ENCODE data around the gene RARS1.

RARS1 gene

GRCh38 chr5:168486136-168486879, at the start of gene RARS1:
TSS of gene RARS1 (plus strand) at chr5:168486471. CDS start at chr5:168486499, 28 bp downstream.
- DNase-seq: peak; percentile 93

DNA sequence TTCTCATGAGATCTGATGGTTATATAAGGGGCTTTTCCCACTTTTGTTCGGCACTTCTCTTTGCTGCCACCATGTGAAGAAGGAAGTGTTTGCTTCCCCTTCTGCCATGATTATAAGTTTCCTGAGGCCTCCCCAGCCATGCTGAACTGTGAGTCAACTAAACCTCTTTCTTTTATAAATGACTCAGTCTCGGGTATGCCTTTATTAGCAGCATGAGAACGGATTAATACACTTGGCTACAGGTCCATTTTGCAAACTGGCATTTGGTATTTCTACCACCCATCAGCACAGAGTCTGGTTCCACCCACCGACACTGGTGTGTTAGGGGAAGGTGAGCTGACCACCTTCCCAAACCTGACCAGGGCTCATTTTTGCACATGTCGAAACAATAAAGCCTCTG, 47.9 kb upstream of the RARS1 start:
- no peak for DNase-seq

GRCh38 chr5:168443533-168443932, 42.7 kb upstream of the RARS1 start:
- DNase-seq: no peak

DNA sequence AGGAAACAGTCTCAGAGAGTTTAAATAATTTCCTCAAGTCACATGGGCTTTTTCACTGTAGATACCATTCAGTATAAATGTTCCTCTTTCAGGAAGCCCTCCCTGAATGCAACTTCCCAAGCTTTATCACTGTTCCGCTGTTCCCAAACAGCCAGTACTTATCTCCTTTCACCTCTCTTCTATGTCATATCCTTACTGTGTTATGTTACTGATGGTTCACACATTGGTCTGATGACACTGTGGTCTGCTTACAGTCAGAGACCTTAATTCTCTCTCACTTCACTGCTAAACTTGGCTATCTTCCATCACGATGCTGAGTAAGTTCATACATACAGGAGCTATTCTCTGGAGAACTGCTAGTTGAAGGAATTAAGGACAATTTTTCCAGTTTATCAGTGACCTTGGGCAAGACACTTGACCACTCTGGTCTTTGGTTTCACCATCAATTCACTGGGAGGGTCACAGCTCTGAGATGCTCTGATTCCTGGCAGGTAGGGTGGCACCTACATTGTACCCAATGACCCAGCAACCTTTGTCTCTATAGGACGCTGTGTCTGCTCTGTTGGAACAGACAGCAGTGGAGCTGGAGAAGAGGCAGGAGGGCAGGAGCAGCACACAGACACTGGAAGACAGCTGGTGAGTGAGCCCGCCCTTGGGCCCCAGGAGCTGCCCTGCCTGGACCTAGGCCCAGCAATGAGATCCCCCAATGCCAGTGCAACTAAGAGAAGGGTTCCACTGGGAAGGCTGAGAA, 42.1 kb upstream of the RARS1 start:
- no peak for DNase-seq

- no peak for DNase-seq
Measured at GRCh38 chr5:168446983-168447619, 39.2 kb upstream of the RARS1 start.

- no peak for DNase-seq
Measured at GRCh38 chr5:168447808-168448207, 38.5 kb upstream of the RARS1 start.

GRCh38 chr5:168449166-168449565, 37.1 kb upstream of the RARS1 start:
- DNase-seq: no peak

- DNase-seq: no peak
Measured at GRCh38 chr5:168451565-168451964, 34.7 kb upstream of the RARS1 start.

- DNase-seq: no peak
Measured at GRCh38 chr5:168455201-168455600, 31.1 kb upstream of the RARS1 start.

DNA sequence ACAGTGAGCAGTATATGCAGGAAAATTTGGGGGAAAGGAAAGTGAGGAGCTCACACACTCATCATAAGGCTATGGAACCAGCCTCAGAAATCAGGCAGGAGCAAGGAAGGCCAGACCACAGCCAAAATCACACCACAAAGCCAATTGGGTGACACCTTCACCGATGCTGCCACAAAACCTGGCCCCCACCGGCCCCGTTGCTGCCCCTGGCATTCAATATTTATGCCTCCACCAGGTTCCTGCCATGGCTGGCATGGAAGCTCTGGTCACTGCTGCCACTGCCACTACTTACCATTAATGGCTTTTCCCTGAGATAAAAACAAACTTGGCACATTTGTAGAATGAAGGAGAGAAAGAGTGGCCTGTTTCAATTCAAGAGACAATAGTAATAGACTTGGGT, 28.7 kb upstream of the RARS1 start:
- no peak for DNase-seq

- DNase-seq: no peak
Measured at GRCh38 chr5:168460606-168461005, 25.7 kb upstream of the RARS1 start.

GRCh38 chr5:168463081-168463480, 23.2 kb upstream of the RARS1 start:
- DNase-seq: no peak

DNA sequence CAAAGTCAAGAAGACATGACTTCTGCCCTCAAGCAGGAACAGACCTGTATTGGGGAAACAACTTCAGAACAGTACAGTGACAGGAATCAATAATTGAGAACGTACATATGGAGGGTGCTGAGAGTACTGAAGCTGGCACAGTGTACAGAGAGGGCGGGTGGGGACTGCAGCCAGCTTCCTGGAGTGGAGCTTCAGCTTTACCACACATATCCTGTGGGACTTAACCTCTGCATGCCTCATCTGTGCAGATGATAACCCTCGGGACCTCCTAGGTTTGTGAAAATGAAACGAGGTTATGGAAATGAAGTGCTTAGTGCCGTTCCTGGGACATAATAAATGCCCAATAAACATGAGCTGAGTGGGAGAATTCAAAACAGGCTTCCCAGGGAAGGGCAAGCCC, 22.1 kb upstream of the RARS1 start:
- no peak for DNase-seq

DNA sequence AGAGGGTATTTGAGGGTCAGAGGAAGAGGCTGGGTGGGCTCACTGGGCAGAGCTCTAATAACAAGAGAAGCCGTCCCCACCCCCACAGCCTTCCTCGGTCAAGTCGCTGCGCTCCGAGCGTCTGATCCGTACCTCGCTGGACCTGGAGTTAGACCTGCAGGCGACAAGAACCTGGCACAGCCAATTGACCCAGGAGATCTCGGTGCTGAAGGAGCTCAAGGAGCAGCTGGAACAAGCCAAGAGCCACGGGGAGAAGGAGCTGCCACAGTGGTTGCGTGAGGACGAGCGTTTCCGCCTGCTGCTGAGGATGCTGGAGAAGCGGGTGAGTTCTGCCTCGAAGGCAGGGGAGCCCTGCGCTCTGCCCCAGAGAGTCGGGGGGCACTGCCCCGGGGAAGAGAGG, 21.6 kb upstream of the RARS1 start:
- no peak for DNase-seq

GRCh38 chr5:168467755-168468330, 18.4 kb upstream of the RARS1 start:
- DNase-seq: peak; percentile 66

GRCh38 chr5:168468836-168469235, 17.4 kb upstream of the RARS1 start:
- DNase-seq: no peak

DNA sequence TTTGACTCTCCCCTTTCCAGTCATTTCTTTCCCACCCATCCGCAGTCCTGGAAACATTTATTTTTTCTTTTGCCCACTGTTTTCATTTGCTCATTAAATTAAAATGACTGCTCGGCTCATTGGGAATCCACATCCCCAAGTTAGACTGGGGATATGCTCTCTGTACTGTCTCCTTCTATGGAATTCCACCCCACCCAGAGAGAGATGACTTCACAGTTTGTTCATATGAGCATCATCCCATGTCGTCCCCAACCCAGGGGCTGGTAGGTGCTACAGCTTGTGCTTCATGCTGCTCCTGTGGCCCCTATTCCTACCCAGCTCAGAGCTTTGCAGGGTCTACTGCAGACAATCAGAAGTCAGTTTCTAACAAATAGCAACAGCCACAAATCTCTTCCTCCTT, 16.5 kb upstream of the RARS1 start:
- DNase-seq: no peak

DNA sequence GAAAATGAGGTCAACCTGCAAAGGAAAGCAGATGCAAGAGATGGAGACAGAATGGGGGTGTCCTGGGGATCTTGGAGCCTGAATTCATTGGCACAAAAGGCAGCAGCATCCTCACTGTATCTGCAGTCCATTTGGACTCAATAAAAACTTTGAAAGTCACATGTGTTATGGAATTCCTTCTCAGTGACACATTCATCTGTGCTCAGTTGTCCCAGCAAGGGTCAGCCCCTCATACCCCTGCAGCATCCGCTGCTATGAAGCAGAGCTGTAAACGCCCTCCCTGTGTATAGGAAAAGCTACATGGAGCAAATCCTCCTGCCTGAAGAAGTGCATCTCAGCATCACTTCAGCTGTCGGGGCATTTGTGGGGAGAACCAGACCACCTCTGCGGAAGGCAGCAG, 14.5 kb upstream of the RARS1 start:
- DNase-seq: no peak

DNA sequence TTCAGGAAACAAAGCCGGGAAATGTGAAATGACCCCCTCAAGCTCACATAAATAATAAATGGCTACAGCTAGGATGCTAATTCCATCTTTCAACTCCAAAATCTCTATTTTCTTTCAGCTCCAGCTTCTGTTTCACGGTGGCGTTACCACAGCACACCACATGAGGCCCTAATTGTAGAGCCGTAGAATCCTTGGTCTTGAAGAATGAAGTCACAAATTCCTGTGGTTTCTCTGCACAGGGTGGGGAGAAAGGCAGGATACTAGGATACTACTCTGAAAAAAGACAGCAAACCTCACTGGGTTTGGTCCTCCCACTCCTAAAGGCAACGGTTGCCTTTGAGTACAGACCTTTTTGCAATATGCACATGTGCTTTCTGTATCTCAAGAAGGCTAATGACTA, 13.9 kb upstream of the RARS1 start:
- DNase-seq: no peak

GRCh38 chr5:168474319-168474718, 12.0 kb upstream of the RARS1 start:
- no peak for DNase-seq

- DNase-seq: no peak
Measured at GRCh38 chr5:168477060-168477459, 9.2 kb upstream of the RARS1 start.

DNA sequence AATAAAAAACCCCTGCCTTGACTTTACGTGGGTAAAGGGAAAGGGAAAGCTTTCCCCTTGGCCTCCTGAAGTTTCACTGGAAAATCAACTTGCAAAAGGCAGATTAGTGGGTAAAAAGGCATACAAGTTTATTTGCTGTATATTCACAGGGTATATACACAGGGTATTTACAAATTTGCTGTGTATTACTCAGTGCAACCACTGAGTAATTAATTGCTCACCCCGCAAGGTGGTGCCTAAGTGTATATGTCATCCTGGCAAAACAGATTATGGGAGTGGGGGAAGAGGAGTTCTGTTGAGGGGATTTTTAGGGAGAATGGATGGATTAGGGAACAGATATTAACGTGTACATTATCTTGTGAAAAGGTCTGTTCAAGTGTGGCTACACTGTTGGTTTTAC, 7.1 kb upstream of the RARS1 start:
- DNase-seq: no peak

DNA sequence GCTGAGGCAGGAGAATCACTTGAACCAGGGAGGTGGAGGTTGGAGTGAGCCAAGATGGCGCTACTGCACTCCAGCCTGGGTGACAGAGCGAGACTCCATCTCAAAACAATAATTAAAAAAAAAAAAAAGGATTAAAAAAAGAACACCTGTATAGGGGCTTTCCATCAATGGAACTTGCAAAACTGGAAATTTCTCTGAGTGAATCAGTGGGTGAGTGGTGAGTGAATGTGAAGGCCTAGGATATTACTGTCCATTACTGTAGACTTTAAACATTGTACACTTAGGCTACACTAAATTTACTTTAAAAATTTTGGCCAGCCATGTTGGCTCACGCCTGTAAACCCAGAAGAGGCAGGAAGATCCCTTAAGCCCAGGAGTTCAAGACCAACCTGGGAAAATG, 5.7 kb upstream of the RARS1 start:
- no peak for DNase-seq

DNA sequence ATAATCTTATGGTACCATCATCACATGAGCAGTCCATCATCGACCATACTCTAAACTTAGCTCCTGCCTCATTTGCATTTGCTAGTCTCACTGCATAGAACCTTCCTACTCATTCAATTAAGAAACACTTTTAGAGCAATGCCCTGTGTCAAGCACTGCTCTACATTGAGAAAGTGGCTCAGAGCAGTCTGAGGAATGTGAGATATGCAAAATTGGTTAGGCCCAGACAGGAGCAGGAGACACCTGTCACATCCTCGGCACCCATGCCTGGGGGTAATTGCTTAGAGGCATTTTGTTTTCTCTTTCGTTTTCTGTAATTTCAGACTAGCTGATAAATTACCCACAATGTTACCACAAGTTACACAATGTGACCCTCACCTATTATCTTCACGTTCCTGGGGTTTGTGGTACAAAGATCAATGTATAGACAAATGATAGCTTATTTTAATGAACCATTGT, 4.9 kb upstream of the RARS1 start:
- no peak for DNase-seq

Measured in NCI-H774 (cell line).